Hepatocyte (in vitro differentiated cells): ENCODE results near the gene ZAP70. TPM values are rescaled to one million over a fixed set of nuclear protein-coding genes. Genes with fewer than 3 reads are reported as not detected.
"Not testable (repeated sequence)": the region's sequence is repeated elsewhere in the genome, so short reads cannot be mapped to it uniquely, and the experiment has no call there.

Experiments used
- DNase-seq: peaks from one replicate; pipeline ENCODE4 v3.0.0-alpha.2; 2016; ENCODE audit warnings: low spot score
- H2AFZ ChIP-seq: fragments of 200-600 bp; sonication (generic); 2 replicates; pipeline ENCODE4 v1.6.0; 2016; ENCODE audit warnings: antibody characterized with exemption, mild to moderate bottlenecking
- H3K27ac ChIP-seq: fragments of 200-600 bp; sonication (generic); 2 replicates; pipeline ENCODE4 v1.5.1; 2016; ENCODE audit warnings: mild to moderate bottlenecking
- H3K27me3 ChIP-seq: fragments of 200-600 bp; sonication (generic); 2 replicates; pipeline ENCODE4 v1.6.1; 2016
- H3K36me3 ChIP-seq: fragments of 200-600 bp; sonication (generic); replicated peaks from 2 replicates; pipeline ENCODE4 v1.5.1; 2016; ENCODE audit warnings: low read depth; ENCODE audit not compliant: insufficient read depth
- H3K4me1 ChIP-seq: fragments of 200-600 bp; sonication (generic); 2 replicates; pipeline ENCODE4 v1.5.1; 2016; ENCODE audit warnings: mild to moderate bottlenecking, moderate library complexity; ENCODE audit not compliant: insufficient read depth
- H3K4me2 ChIP-seq: fragments of 200-600 bp; sonication (generic); 2 replicates; pipeline ENCODE4 v1.6.0; 2016
- H3K4me3 ChIP-seq: fragments of 200-600 bp; sonication (generic); 2 replicates; pipeline ENCODE4 v1.5.1; 2016; ENCODE audit warnings: mild to moderate bottlenecking
- H3K79me2 ChIP-seq: fragments of 200-600 bp; sonication (generic); 2 replicates; pipeline ENCODE4 v1.6.0; 2017; ENCODE audit warnings: mild to moderate bottlenecking
- H3K9me2 ChIP-seq: fragments of 200-600 bp; sonication (generic); replicated peaks from 2 replicates; pipeline ENCODE4 v1.6.0; 2017; ENCODE audit warnings: mild to moderate bottlenecking; ENCODE audit not compliant: insufficient read depth
- H3K9me3 ChIP-seq: fragments of 200-600 bp; sonication (generic); 2 replicates; pipeline ENCODE4 v1.5.1; 2016; ENCODE audit warnings: low read depth, mild to moderate bottlenecking
- H4K20me1 ChIP-seq: fragments of 200-600 bp; sonication (generic); 2 replicates; pipeline ENCODE4 v1.6.0; 2016; ENCODE audit warnings: mild to moderate bottlenecking; ENCODE audit not compliant: insufficient read depth, poor library complexity, severe bottlenecking
- CTCF ChIP-seq: fragments of 200-600 bp; sonication (generic); IDR thresholded peaks from 2 replicates; pipeline ENCODE4 v1.5.1; 2016; ENCODE audit warnings: antibody characterized with exemption, mild to moderate bottlenecking; ENCODE audit not compliant: poor library complexity
- EZH2 ChIP-seq: fragments of 200-600 bp; sonication (generic); IDR thresholded peaks from 2 replicates; pipeline ENCODE4 v1.6.1; 2016; ENCODE audit warnings: antibody characterized with exemption, mild to moderate bottlenecking, borderline replicate concordance
- EZH2phosphoT487 ChIP-seq: fragments of 200-600 bp; sonication (generic); IDR thresholded peaks from one replicate; pipeline ENCODE4 v1.6.1; 2018; ENCODE audit warnings: antibody characterized with exemption, mild to moderate bottlenecking, low read depth, moderate library complexity; ENCODE audit not compliant: unreplicated experiment, severe bottlenecking
- WGBS: methylation state at CpG from one replicate; pipeline ENCODE4 v1.1.6; 2016; ENCODE audit warnings: low lambda C conversion rate; ENCODE audit errors: missing lambda C conversion rate; 5-methylcytosine and 5-hydroxymethylcytosine counted together
- polyA plus RNA-seq: library from polyadenylated mRNA; unstranded; fragments of >200 nt; fragmentation: Nextera tagmentation; extraction: Ambion mirVana; gene quantifications from 2 replicates; pipeline ENCODE4 v1.2.1, GENCODE V29; 2016
- total RNA-seq: library from RNA; depleted of rRNA; stranded (reverse); fragments of >200 nt; gene quantifications from 2 replicates; pipeline ENCODE4 v1.2.3, GENCODE V29; 2014

Gene ZAP70
- total and polyA plus RNA-seq, 2 experiments from 2014 or later: 0.80 to 1.5 TPM

DNA sequence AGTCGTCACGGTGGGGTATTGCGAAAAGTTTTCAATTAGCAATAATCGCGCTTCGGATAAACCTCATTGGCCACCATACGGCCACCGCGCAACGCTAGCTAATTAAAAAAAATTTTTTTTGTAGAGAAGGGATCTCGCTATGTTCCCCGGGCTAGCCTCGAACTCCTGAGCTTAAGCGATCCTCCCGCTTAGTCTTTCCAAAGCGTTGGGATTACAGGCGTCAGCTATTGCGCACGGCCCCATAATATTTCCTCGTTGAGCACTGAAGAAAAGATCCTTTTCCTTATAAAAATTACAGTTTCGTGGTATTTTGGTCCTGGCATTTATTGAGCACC, 48.8 kb upstream of the ZAP70 start:
- Histone ChIP-seq H3K9me3 (no peaks in the 10 kb centered on the region), H2AFZ (peak overlapping the region; percentile 81), H3K36me3 (no peaks in the 10 kb centered on the region), H3K27ac (peak overlapping the region; percentile 94), H3K4me2 (peak overlapping the region; percentile 75), H4K20me1 (peaks cover 7% of the 10 kb centered on the region), H3K79me2 (peaks cover 26% of the 10 kb centered on the region), H3K4me3 (peak overlapping the region; percentile 50), H3K9me2 (no peaks in the 10 kb centered on the region), H3K27me3 (no peaks in the 10 kb centered on the region), H3K4me1 (peaks cover 11% of the 10 kb centered on the region)
- TF ChIP-seq EZH2 (no peak), CTCF (no peak), EZH2phosphoT487 (no peak)
- WGBS: 8% methylated on average over 21 of the region's 21 CpGs
- peak; percentile 44 for DNase-seq

- peaks cover 2% of the 10 kb centered on the region for H3K79me2 ChIP-seq
- no peak for DNase-seq
- H3K9me2 ChIP-seq: no peaks in the 10 kb centered on the region
- no peaks in the 10 kb centered on the region for H4K20me1 ChIP-seq
- no peak within 1 kb of the TSS for H3K27ac ChIP-seq
- H3K9me3 ChIP-seq: no peaks in the 10 kb centered on the region
- H3K4me1 ChIP-seq: no peaks in the 10 kb centered on the region
- no peaks in the 10 kb centered on the region for H3K27me3 ChIP-seq
- 73% methylated on average over 6 of the region's 6 CpGs for WGBS
- TF ChIP-seq EZH2phosphoT487: no peak
- no peak within 1 kb of the TSS for H3K4me2 ChIP-seq
- H3K4me3 ChIP-seq: no peak within 1 kb of the TSS
- no peak within 1 kb of the TSS for H2AFZ ChIP-seq
- H3K36me3 ChIP-seq: no peaks in the 10 kb centered on the region
Observed at GRCh38 chr2:97669448-97669847, 43.9 kb upstream of the ZAP70 start, which contains the start of gene C2orf92. Gene C2orf92, plus strand, starts transcription at chr2:97669713. Its CDS starts 76 bp downstream, at chr2:97669789.

DNA sequence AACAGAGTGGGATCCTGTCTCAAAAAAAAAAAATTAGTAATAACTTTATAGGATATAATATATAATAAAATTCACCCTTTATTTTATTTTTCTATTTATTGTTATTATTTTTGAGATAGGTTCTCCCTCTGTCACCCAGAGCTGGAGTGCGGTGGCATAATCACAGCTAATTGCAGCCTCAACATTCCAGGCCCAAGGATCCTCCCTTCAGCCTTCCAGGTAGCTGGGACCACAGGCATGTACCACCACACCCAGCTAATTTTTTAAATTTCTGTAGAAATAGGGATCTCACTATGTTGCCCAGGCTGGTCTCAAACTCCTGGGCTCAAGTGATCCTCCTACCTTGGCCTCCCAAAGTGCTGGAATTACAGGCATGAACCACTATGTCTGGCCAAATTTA, 42.9 kb upstream of the ZAP70 start:
- DNase-seq: no peak
- Histone ChIP-seq H3K27ac (no peak overlapping the region), H2AFZ (no peak overlapping the region), H3K9me3 (no peaks in the 10 kb centered on the region), H3K4me1 (no peaks in the 10 kb centered on the region), H3K9me2 (no peaks in the 10 kb centered on the region), H3K4me3 (no peak overlapping the region), H3K4me2 (no peak overlapping the region), H4K20me1 (no peaks in the 10 kb centered on the region), H3K79me2 (no peaks in the 10 kb centered on the region), H3K27me3 (no peaks in the 10 kb centered on the region), H3K36me3 (no peaks in the 10 kb centered on the region)
- TF ChIP-seq EZH2 (no peak), CTCF (no peak)
- WGBS: 100% methylated on average over 1 of the region's 1 CpG

- Histone ChIP-seq H3K4me2 (no peak overlapping the region), H3K27ac (no peak overlapping the region), H4K20me1 (no peaks in the 10 kb centered on the region), H3K79me2 (no peaks in the 10 kb centered on the region), H3K36me3 (no peaks in the 10 kb centered on the region), H3K4me3 (no peak overlapping the region), H3K4me1 (no peaks in the 10 kb centered on the region), H2AFZ (no peak overlapping the region), H3K9me2 (no peaks in the 10 kb centered on the region), H3K27me3 (no peaks in the 10 kb centered on the region), H3K9me3 (no peaks in the 10 kb centered on the region)
- TF ChIP-seq EZH2phosphoT487 (no peak), CTCF (no peak), EZH2 (no peak)
- 94% methylated on average over 7 of the region's 7 CpGs for WGBS
- no peak for DNase-seq
Observed at GRCh38 chr2:97671526-97671925, 41.9 kb upstream of the ZAP70 start.

DNA sequence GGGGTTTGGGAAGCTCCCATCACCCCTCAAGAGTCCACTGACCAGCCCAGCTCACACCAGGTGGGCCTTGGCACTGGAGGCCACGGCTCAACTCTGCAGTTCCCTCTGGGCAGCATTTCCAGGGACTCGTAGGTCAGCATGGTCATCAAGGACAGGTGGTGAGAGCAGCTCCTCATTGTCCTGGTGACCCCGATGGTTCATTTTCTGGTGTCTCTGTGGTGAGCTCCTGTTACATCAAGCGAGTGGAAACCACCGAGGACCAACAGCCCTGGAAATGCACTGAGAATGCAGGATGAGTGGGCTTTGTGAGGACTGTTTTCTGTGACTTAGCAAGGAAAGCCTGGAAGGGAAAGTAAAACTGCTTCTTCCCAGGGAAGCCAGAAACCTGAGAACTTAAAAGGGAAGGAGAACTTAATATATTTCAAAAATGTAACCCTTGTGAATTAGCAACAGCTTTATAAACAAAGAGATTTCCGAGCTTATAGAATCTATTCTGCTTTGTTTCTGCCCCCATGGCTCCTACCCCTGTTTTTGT, 40.7 kb upstream of the ZAP70 start:
- not testable (repeated sequence) for H3K9me2 ChIP-seq, H4K20me1 ChIP-seq, H3K27ac ChIP-seq, H3K4me3 ChIP-seq, H2AFZ ChIP-seq, H3K4me2 ChIP-seq, H3K36me3 ChIP-seq, H3K4me1 ChIP-seq, H3K9me3 ChIP-seq, H3K27me3 ChIP-seq, H3K79me2 ChIP-seq, DNase-seq
- 85% methylated on average over 6 of the region's 6 CpGs for WGBS
